Measurements from ENCODE around the gene KRTAP29-1. TPM values are rescaled to one million over a fixed set of nuclear protein-coding genes. Genes with fewer than 3 reads are reported as not detected.
"Not testable (repeated sequence)": the region's sequence is repeated elsewhere in the genome, so short reads cannot be mapped to it uniquely, and the experiment has no call there.

The KRTAP29-1 gene
- total RNA-seq = not detected in 2 replicates

GRCh38 chr17:41301916-41302901 is at the start of gene KRTAP29-1:
KRTAP29-1 (minus strand) TSS chr17:41302851; CDS start chr17:41302851, 0 bp downstream.
- no peak for TF ChIP-seq CTCF (IDR thresholded peaks at IDR 0.05; ENCODE audit: insufficient read depth, low read length, poor library complexity, severe bottlenecking)
- H3K27me3 ChIP-seq (ENCODE audit: control insufficient read depth, insufficient read depth, low read length) = no peaks in the 10 kb centered on the region
- no peak within 1 kb of the TSS for H3K4me3 ChIP-seq (ENCODE audit: low read depth, low read length)
- H3K36me3 ChIP-seq (ENCODE audit: control insufficient read depth, insufficient read depth, low read length) = no peaks in the 10 kb centered on the region
- no peak for DNase-seq (ENCODE audit: low read depth)

GRCh38 chr17:41351177-41351576 is 48.5 kb upstream of the KRTAP29-1 start:
- no peaks in the 10 kb centered on the region for H3K36me3 ChIP-seq (ENCODE audit: control insufficient read depth, insufficient read depth, low read length)
- H3K4me3 ChIP-seq (ENCODE audit: low read depth, low read length) = no peak overlapping the region
- DNase-seq (ENCODE audit: low read depth) = no peak
- TF ChIP-seq CTCF (IDR thresholded peaks at IDR 0.05; ENCODE audit: insufficient read depth, low read length, poor library complexity, severe bottlenecking) = no peak
- H3K27me3 ChIP-seq (ENCODE audit: control insufficient read depth, insufficient read depth, low read length) = no peaks in the 10 kb centered on the region

- not testable (repeated sequence) for H3K27me3 ChIP-seq (ENCODE audit: control insufficient read depth, insufficient read depth, low read length); H3K4me3 ChIP-seq (ENCODE audit: low read depth, low read length); DNase-seq (ENCODE audit: low read depth); H3K36me3 ChIP-seq (ENCODE audit: control insufficient read depth, insufficient read depth, low read length)
These were observed 47.8 kb upstream of the KRTAP29-1 start, which contains the start of gene KRT33A for GRCh38 chr17:41350381-41350878. KRT33A (minus strand) TSS chr17:41350828; CDS start chr17:41350767, 61 bp downstream.

GRCh38 chr17:41347869-41348760 is 45.5 kb upstream of the KRTAP29-1 start:
- Histone ChIP-seq H3K36me3 (ENCODE audit: control insufficient read depth, insufficient read depth, low read length) (no peaks in the 10 kb centered on the region), H3K27me3 (ENCODE audit: control insufficient read depth, insufficient read depth, low read length) (no peaks in the 10 kb centered on the region), H3K4me3 (ENCODE audit: low read depth, low read length) (no peak overlapping the region)
- no peak for TF ChIP-seq CTCF (IDR thresholded peaks at IDR 0.05; ENCODE audit: insufficient read depth, low read length, poor library complexity, severe bottlenecking)
- no peak for DNase-seq (ENCODE audit: low read depth)

GRCh38 chr17:41346421-41346820 is 43.8 kb upstream of the KRTAP29-1 start:
- not testable (repeated sequence) for DNase-seq (ENCODE audit: low read depth); H3K27me3 ChIP-seq (ENCODE audit: control insufficient read depth, insufficient read depth, low read length); H3K4me3 ChIP-seq (ENCODE audit: low read depth, low read length); H3K36me3 ChIP-seq (ENCODE audit: control insufficient read depth, insufficient read depth, low read length)

- TF ChIP-seq CTCF (IDR thresholded peaks at IDR 0.05; ENCODE audit: insufficient read depth, low read length, poor library complexity, severe bottlenecking) = no peak
- no peak overlapping the region for H3K4me3 ChIP-seq (ENCODE audit: low read depth, low read length)
- no peak for DNase-seq (ENCODE audit: low read depth)
- H3K27me3 ChIP-seq (ENCODE audit: control insufficient read depth, insufficient read depth, low read length) = no peaks in the 10 kb centered on the region
- H3K36me3 ChIP-seq (ENCODE audit: control insufficient read depth, insufficient read depth, low read length) = no peaks in the 10 kb centered on the region
These were observed 43.3 kb upstream of the KRTAP29-1 start for GRCh38 chr17:41345992-41346391.
